Cerebellar cortex (tissue), 1 donor: ENCODE results near the gene IFNA1.
"Not testable (repeated sequence)": the region's sequence is repeated elsewhere in the genome, so short reads cannot be mapped to it uniquely, and the experiment has no call there.

Experiments
- DNase-seq: peaks from one replicate; pipeline ENCODE4 v3.0.0-alpha.2; 2015; ENCODE audit warnings: low spot score

Gene IFNA1

DNA sequence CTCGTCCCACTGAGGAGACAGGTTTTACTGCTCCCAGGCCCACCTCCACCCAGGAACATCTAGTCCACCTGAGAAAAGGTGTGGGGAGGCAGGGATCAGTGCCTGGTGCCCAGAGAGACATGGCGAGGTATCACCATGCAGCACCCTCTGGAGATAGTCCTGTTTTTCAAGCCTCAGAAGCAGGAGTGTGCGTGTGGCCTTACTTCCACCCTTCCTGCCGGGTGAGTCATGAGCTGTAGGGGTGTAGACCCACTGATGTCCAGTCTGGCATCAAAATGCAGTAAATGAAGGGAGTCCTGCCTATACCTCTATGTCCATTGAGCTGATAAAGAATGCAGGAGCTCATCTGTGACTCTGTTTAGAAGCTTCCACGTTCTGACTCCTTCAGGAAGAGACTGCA lies 9.1 kb downstream of the IFNA1 start:
- not testable (repeated sequence) for DNase-seq

DNA sequence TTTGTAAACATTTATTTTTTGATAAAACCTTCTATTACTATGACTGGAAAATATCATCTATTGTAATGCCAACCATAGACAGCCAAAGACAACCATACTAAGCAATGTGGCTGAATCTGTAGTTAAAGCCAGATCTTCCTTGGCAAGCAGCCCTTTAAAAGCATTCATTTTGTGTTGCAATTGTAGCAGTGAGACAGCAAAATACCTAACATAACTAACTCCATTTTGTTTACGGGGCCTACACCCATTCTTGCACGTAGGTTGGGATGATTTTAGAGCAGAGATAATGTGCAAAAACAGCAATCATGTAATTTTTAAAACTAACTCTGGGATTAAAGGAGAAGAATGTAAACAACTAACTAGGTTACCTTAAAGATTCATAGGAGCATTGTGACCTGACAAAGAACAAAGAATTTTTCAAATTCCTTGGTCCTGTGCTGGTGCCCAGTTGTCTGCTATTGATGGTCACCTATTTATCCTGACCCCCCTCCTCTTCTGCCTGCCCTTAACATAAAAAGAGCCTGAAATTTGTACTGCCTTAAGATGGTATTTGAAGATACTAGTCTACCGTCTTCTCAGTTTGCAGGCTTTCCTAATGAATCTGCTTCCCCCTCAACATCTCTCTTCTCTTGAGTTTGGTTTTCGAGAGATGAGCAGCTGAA lies 10.6 kb downstream of the IFNA1 start:
- no peak for DNase-seq

DNA sequence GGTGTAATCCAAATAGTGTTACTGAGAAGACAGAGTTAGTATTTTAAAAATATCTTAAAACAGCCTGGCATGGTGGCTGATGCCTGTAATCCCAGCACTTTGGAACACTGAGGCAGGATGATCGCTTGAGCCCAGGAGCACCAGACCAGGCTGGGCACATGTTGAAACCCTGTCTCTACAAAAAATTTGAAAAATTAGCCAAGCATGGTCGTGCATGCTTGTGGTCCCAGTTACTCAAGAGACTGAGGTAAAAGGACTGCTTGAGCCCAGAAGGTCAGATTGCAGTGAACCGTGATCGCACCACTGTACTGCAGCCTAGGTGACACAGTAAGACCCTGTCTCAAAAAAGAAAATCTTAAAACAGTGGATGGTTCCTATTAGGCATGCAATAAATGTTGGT lies 12.4 kb downstream of the IFNA1 start:
- DNase-seq = no peak

DNA sequence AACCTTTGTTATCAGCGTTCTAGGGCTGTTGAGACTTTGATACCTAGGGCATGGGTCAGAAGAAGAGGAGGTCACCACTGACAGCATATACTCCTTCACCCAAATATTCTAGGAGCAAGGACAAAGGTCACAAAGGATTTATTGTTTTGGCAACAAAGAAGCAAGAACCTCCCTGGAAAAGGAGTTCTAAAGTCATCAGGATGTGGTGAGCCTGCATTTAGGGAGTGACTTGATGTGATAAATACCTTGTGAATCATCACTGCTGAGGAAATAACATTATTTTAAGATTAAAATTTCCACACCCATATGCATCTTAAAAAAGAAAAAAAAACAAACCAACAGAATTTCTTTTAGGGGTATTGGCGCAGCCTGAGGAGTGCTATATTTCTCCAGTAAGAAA lies 13.9 kb downstream of the IFNA1 start:
- no peak for DNase-seq

DNA sequence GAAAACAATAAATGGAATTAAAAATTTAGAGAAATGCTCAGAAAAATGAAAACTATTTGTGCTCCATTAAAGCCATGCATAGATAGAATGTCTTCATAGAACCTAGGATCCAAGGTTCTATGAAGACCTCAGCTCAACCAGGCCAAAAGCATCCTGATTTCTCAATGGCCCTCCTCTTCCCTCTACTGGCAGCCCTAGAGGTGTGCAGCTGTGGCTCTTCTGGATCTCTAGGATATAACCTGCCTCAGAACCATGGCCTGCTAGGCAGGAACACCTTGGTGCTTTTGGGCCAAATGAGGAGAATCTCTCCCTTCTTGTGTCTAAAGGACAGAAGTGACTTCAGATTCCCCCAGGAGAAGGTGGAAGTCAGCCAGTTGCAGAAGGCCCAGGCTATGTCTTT lies 15.1 kb downstream of the IFNA1 start:
- peak; percentile 29 for DNase-seq

DNA sequence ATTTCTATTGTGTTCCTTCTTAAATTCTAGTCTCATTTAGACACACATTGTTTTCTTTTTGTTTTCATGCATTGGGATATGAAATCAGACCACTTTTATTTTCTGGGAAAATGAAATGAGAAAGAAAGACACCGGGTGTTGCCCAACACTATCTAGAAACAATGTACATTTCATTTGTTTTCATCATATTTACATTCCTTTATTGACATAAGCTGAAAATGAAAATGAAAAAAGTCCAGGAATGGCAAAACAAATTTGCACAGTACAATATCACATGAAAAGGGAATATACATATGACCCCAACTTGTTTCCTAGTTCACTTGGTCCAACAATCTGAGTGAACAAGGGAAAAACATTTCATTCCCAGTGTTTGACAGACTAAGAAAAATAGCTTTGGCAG lies 21.1 kb downstream of the IFNA1 start:
- DNase-seq = no peak

DNA sequence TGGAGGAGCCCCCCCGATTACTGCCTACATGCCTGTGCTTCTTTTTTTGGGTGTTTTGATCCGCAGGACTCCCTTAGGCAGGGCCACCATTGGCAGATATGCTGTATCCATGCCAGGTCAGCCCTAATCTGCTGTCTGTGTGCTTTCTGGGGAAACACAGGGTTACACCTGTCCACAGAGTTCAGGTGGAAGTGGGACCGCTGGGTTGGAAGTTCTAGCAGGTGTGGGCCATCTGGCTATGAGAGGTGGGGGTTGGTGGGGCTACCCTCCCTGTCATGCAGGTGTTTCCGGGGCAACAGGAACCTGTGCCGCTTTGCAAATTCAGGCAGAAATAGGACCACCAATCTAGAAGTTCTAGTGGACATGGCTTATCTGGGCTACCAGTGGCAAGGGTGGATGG lies 24.9 kb downstream of the IFNA1 start:
- no peak for DNase-seq

DNA sequence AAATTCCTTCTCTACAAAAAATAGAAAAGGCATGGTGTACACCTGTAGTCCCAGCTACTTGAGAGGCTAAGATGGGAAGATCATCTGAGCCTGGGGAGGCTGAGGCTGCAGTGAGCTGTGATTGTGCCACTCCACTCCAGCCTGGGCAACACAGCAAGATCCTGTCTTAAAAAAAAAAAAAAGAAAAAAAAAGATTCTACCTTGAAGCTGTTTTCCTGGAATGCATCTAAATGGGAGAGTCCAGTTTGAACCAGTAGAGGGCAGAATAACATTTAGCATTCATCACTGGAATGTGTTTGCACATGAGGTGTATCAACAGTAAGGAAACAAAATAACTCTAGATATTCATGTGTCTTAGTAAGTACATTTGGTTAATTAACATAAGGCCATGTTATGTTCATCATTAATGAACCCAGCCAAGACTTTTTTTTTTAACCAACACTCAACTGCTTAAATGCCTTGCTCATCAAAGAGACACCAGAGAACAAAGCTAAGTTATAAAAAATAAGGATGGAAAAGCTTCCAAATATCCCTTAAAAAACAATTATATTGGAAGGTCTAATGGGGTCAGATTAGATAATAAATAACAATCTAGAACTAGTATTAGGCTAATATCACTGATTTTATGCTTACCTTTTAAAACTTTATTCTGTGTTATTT lies 25.8 kb downstream of the IFNA1 start:
- peak; percentile 37 for DNase-seq

DNA sequence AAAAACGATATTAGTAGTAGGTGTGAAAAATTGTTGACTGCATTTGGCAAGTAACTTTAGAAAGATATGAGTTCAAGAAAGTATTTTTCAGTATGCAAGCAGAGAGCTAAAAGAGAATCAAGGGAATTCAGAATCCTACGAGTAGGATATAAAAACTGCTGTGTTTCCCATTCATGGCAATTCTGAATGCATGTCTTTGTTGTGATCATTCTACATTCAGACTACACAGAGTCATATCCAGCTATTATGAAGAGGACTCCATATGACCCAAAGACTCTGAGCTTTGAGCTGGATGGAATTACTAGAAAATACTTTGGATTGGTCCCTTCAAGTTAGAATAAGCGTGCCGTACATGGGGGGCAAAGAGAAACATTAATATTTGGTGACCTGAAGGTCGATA lies 29.9 kb downstream of the IFNA1 start:
- DNase-seq = no peak

DNA sequence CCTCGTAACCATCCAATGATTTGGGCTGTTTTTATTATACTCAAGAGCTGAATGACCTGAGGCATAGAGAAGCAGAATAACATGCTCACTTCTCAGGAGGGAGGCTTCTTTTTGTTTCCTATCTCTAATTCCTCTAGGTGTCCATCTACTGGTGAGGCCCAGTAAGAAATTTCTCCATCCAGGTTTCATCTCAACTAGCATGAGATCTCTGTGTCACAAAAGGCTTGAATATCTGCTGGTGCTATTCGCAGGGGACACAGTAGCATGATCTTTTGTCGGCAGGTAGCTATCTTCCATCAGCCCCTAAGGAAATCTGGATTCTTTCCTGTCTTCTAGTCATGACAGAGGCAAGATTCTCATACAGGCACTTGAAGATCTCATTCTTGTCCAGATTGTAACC lies 33.0 kb downstream of the IFNA1 start:
- no peak for DNase-seq

DNA sequence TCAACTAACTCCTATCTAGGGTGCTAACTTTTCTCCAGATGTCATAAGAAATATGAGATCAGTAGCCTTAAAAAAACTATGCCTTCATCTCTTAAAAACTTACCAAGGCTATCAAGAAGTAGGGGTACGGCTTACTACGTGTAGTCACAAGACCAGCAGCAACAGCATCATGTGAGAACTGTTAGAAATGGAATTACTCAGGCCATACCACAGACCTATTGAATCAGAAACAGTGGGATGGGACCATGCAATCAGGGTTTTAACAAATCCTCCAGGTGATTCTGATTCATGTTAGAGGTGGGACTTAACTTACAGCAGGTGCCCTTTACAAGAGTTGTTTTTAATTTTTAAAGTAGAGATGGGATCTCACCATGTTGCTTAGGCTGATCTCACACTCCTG lies 37.2 kb downstream of the IFNA1 start:
- no peak for DNase-seq

DNA sequence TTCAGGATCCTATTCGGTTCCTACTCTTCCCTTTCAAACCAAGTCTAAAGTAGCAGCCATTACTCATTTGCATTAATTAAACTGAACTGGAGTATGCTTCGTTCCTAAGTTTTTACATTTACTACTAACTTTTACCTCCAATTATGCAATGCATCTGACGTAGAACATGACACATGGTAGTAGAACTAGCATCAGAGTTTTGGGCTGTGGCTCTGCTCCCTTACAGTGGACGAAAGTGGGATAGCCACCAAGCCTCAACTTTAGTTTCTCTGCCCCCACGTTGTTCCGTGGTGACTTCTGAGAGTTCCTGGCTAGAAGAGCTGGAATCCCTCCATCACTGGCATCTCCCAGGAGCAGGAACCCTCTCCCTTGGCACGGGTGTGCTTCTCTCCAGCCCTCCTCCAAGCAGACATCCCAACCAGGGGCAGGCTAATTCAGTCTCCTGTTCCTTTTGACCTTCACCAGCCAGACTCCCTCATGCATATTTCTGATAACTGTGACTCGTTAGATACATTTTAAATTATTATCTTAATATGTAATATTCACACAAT lies 39.0 kb downstream of the IFNA1 start:
- DNase-seq = no peak

DNA sequence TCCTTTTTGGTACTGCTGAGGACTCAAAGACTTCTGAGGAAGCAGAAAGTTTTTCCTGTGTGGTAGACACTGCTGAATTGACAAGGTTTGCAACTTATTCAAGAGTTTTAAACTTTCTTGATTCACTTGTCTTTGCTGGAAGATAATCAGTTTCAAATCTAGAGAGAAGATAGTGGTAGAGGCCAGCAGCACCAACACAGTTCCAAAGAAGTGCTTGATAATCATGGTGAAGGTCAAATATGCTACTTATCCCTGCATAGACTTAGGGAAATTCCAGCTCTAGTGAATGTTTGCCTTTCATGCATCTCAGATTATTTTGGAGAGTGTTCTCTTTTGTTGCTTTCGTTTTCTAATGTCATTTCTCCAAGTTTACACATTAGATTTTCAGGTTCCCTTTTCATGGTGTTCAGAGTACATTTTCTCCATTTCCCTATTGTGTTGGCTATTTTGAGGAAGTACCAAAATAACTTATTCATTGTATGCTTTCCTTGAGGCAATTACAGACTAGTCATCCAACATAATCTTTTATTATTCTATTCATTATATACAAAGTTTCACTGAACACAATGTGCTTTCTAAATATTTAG lies 41.3 kb downstream of the IFNA1 start:
- DNase-seq = no peak

DNA sequence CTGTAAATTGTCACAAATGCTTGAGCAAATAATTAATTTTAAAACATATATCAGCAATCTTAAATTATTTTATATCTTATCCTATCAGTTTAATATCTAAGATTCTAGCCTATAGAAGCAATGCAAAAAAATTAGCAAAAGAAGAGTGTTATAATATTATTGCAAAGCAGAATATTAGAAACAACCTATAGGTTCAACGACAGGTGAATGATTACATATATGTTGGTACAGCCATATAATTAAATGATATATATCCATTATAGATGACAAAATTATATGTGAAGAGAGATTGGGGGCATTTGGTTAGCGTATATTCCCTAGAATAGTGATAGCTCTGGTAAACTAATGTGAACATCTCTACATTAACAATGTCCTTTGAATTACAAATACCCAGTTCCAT lies 42.0 kb downstream of the IFNA1 start, which contains the start of gene IFNE:
TSS of gene IFNE (minus strand) at position 101 of the 400 bp plus-strand sequence. CDS start 619 bp downstream, outside the sequence.
- no peak for DNase-seq
